ENCODE results near the gene LMNTD2. TPM values are rescaled to one million over a fixed set of nuclear protein-coding genes. Genes with fewer than 3 reads are reported as not detected.

Gene LMNTD2
- total and polyA plus RNA-seq, 2 of the 13 experiments (the other 11 are each of a cell fraction or from before 2014, with no cell fraction given) = 1.1 to 3.1 TPM

DNA sequence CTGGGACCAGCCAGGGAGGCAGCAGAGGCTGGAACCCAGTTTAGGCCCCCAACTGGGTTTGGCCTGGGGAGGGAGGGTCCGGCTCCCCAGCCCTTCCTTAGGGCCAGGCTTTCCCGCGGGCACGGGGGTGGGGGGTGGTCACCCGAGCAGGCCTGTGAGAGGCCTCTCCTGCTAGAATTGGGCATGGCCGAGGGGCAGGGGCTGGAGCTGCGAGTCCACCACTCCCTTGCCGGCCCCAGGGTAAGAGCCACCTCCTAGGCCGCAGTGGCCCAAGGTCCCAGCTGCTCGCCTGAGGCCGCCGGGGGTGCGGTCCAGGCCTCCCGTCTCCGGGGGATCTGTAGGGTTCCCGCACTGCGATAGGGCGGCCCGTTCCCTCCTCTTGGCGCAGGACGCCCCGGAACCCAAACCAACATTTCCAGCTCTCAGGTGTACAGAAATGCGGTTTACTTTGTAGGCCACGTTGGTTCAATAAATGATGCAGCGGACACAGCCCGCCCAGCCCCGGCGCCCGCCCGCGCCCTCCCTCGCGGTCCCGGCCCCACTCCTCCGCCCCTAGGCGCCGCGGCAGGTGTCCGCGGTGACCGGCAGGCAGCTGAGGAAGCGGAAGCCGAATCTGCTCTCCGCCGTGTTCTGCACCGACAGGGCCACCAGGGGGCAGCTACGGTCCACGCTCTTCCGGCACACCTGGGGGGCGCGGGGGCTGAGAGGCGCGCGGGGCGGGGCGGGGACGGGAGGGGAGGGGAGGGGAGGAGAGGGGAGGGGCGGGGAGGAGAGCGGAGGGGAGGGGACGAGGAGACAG, 5.9 kb downstream of the LMNTD2 start (continued):
- no peak for TF ChIP-seq KDM6A (CRISPR knock-in tag; IDR thresholded peaks at IDR 0.05; ENCODE audit: low read depth)
- 0 out of 2 replicates have a peak, but pooled peaks have one; percentile 15 for TF ChIP-seq ZNF746 (CRISPR knock-in tag; IDR thresholded peaks at IDR 0.05)
- no peak for TF ChIP-seq E2F1 (CRISPR knock-in tag; IDR thresholded peaks at IDR 0.05)
- TF ChIP-seq GATAD1 (CRISPR knock-in tag; IDR thresholded peaks at IDR 0.05) = 0 out of 2 replicates have a peak, but pooled peaks have one; percentile 15
- TF ChIP-seq, protein P1, sequence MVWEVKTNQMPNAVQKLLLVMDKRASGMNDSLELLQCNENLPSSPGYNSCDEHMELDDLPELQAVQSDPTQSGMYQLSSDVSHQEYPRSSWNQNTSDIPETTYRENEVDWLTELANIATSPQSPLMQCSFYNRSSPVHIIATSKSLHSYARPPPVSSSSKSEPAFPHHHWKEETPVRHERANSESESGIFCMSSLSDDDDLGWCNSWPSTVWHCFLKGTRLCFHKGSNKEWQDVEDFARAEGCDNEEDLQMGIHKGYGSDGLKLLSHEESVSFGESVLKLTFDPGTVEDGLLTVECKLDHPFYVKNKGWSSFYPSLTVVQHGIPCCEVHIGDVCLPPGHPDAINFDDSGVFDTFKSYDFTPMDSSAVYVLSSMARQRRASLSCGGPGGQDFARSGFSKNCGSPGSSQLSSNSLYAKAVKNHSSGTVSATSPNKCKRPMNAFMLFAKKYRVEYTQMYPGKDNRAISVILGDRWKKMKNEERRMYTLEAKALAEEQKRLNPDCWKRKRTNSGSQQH (CRISPR knock-in tag; IDR thresholded peaks at IDR 0.05; ENCODE audit: low read depth) = peak; percentile 76; the same call in 1 of the 2 replicates
- peak; percentile 31; the same call in 1 of the 2 replicates for TF ChIP-seq ZNF205 (CRISPR knock-in tag; IDR thresholded peaks at IDR 0.05)
- TF ChIP-seq ELF1 (CRISPR knock-in tag; IDR thresholded peaks at IDR 0.05) = peak; percentile 65
- no peak for TF ChIP-seq IRX3 (CRISPR knock-in tag; IDR thresholded peaks at IDR 0.05; ENCODE audit: borderline replicate concordance, low read depth)
- TF ChIP-seq YEATS2 (CRISPR knock-in tag; IDR thresholded peaks at IDR 0.05; ENCODE audit: borderline replicate concordance) = no peak
- TF ChIP-seq TARDBP (CRISPR knock-in tag; IDR thresholded peaks at IDR 0.05) = no peak
- no peak for TF ChIP-seq IKZF5 (CRISPR knock-in tag; IDR thresholded peaks at IDR 0.05)
- TF ChIP-seq SP5 (CRISPR knock-in tag; IDR thresholded peaks at IDR 0.05; ENCODE audit: borderline replicate concordance, low read depth) = 0 out of 2 replicates have a peak, but pooled peaks have one; percentile 45
- no peak for TF ChIP-seq PLSCR1 (CRISPR knock-in tag; IDR thresholded peaks at IDR 0.05; ENCODE audit: borderline replicate concordance)
- TF ChIP-seq FOXA3 (CRISPR knock-in tag; IDR thresholded peaks at IDR 0.05) = 0 out of 2 replicates have a peak, but pooled peaks have one; percentile 12
- peak; percentile 63; the same call in 1 of the 2 replicates for TF ChIP-seq ZBTB7B (CRISPR knock-in tag; IDR thresholded peaks at IDR 0.05)
- TF ChIP-seq ETV5 (CRISPR knock-in tag; IDR thresholded peaks at IDR 0.05; ENCODE audit: borderline replicate concordance) = peak; percentile 77
- peak; percentile 43; the same call in 1 of the 2 replicates for TF ChIP-seq HDAC1 (CRISPR knock-in tag; IDR thresholded peaks at IDR 0.05)
- no peak for TF ChIP-seq ZNF598 (CRISPR knock-in tag; IDR thresholded peaks at IDR 0.05; ENCODE audit: borderline replicate concordance)
- TF ChIP-seq, protein P2, sequence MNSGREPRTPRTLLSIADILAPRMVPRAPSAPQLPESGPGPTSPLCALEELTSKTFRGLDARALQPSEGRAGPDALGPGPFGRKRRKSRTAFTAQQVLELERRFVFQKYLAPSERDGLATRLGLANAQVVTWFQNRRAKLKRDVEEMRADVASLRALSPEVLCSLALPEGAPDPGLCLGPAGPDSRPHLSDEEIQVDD (CRISPR knock-in tag; IDR thresholded peaks at IDR 0.05; ENCODE audit: borderline replicate concordance) = peak; percentile 29; the same call in 1 of the 2 replicates
- no peak for TF ChIP-seq ZNF557 (CRISPR knock-in tag; IDR thresholded peaks at IDR 0.05)
- no peak for TF ChIP-seq KLF9 (CRISPR knock-in tag; IDR thresholded peaks at IDR 0.05; ENCODE audit: low read depth)
- TF ChIP-seq PHF5A (CRISPR knock-in tag; IDR thresholded peaks at IDR 0.05; ENCODE audit: low read depth, unreplicated experiment) = no peak
- peak; percentile 34; the same call in 1 of the 2 replicates for TF ChIP-seq THRA (CRISPR knock-in tag; IDR thresholded peaks at IDR 0.05; ENCODE audit: borderline replicate concordance)
- TF ChIP-seq NR2F6 (IDR thresholded peaks at IDR 0.05) = no peak
- 0 out of 2 replicates have a peak, but pooled peaks have one; percentile 33 for TF ChIP-seq NR2F6 (CRISPR knock-in tag; IDR thresholded peaks at IDR 0.05)

Data from HepG2 (cell line).